Measurements from ENCODE around the gene TRIML1.

Gene TRIML1

DNA sequence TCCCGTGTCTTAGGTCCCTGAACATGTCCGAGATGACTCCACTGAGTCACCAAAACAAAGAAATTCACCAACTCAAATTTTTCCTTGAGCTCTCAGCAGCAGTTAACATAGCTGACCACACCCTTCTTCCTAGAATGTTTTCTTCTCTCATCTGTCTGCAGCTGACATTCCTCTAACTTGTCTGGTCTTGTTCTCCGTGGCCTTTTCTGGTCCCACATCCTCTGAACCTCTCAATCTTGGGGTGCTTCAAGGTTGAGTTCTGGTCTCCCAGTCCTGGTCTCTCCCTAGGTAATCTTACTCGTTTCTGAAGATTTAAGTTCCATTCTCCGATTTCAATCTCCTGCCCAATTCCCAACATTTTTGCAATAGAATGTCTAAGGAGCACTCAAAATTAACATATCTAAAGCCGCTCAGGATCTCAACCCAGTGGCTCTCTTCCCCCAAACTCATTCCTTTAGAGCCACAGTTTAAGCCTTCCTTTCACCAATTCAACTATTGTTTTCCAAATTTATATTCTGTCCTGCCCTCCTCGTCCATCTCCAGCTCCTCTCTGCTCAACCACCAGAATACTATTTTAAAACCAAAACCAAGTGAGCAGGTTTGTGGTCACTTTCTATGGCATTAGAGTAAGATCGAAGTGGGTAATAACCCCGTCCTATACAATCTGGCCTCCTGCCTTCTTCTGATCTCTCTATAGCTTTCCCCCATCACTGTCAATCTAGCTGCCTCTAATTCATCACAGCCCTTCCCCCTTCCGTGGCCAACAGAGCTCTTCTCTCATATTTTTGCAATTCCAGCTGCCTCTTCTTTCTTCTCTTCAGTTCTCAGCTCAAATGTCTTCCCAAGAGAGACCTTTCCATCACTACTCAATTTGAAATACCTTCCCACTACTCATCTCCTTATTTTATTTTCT lies 31.1 kb upstream of the TRIML1 start:
- no peak overlapping the region for H2BK15ac ChIP-seq (ENCODE audit: low read length)
- peaks cover 0 to 6% of the 10 kb centered on the region in 2 donors for H3K9me3 ChIP-seq (replicated peaks in 1 of 2; ENCODE audit: control insufficient read depth in 2 of 2, insufficient read depth in 1 of 2, low read depth in 1 of 2, low read length in 2 of 2)
- H2AFZ ChIP-seq (ENCODE audit: low read length), result no peak overlapping the region
- no peak overlapping the region for H4K91ac ChIP-seq (ENCODE audit: low read depth, low read length, poor library complexity)
- H3K9ac ChIP-seq (ENCODE audit: low read depth, low read length, poor library complexity), result no peak overlapping the region
- peaks cover 0 to 4% of the 10 kb centered on the region in 2 donors for H3K4me1 ChIP-seq (ENCODE audit: control insufficient read depth in 2 of 2, insufficient read depth in 1 of 2, low read depth in 1 of 2, low read length in 2 of 2)
- WGBS, 2 donors (ENCODE audit: extremely low coverage in 2 of 2, insufficient read length in 2 of 2, insufficient replicate concordance in 1 of 2), result no CpG with 5 or more reads among the region's 10 CpGs
- no peak for DNase-seq (ENCODE audit: low spot score)
- H3K27ac ChIP-seq (replicated peaks; ENCODE audit: low read length), result no peak overlapping the region
- H4K8ac ChIP-seq (ENCODE audit: low read depth, low read length), result no peak overlapping the region
- no peak overlapping the region for H3K4me2 ChIP-seq (ENCODE audit: insufficient read depth, low read length, poor library complexity, severe bottlenecking)
- H2BK120ac ChIP-seq (ENCODE audit: low read depth, low read length), result no peak overlapping the region
- H2BK5ac ChIP-seq (ENCODE audit: low read length), result no peak overlapping the region
- no peak overlapping the region for H3K4me3 ChIP-seq (ENCODE audit: low read length in 2 of 2)
- no peak overlapping the region for H3K18ac ChIP-seq (ENCODE audit: low read length)
- H3K23ac ChIP-seq (ENCODE audit: low read depth, low read length, poor library complexity), result no peak overlapping the region
- H3K27me3 ChIP-seq (ENCODE audit: control insufficient read depth in 3 of 3, insufficient read depth in 3 of 3, low read depth in 1 of 3, low read length in 3 of 3), result no peaks in the 10 kb centered on the region
- no peaks in the 10 kb centered on the region for H3K36me3 ChIP-seq (replicated peaks in 1 of 2; ENCODE audit: control insufficient read depth in 2 of 2, insufficient read depth in 2 of 2, low read length in 2 of 2)
- no peak overlapping the region for H3K14ac ChIP-seq (ENCODE audit: low read length)
- no peak overlapping the region for H2BK12ac ChIP-seq (ENCODE audit: low read length)
- H3K4ac ChIP-seq (ENCODE audit: low read length), result no peak overlapping the region
- H3K79me1 ChIP-seq (ENCODE audit: low read depth, low read length), result no peaks in the 10 kb centered on the region
- H2AK5ac ChIP-seq (ENCODE audit: low read depth, low read length), result no peak overlapping the region

GRCh38 chr4:188109157-188109755 lies 30.0 kb upstream of the TRIML1 start, which contains the start of gene TRIML2:
TSS of gene TRIML2 (minus strand) at chr4:188109603. CDS start at chr4:188105368, 4,235 bp downstream.
- no peak within 1 kb of the TSS for H3K4me3 ChIP-seq (ENCODE audit: low read length in 2 of 2)
- no peak within 1 kb of the TSS for H3K14ac ChIP-seq (ENCODE audit: low read length)
- no peak within 1 kb of the TSS for H4K91ac ChIP-seq (ENCODE audit: low read depth, low read length, poor library complexity)
- DNase-seq (ENCODE audit: low spot score), result no peak
- H2AFZ ChIP-seq (ENCODE audit: low read length), result no peak within 1 kb of the TSS
- H3K27me3 ChIP-seq (ENCODE audit: control insufficient read depth in 3 of 3, insufficient read depth in 3 of 3, low read depth in 1 of 3, low read length in 3 of 3), result no peaks in the 10 kb centered on the region
- H3K27ac ChIP-seq (replicated peaks; ENCODE audit: low read length), result no peak within 1 kb of the TSS
- no peak within 1 kb of the TSS for H4K8ac ChIP-seq (ENCODE audit: low read depth, low read length)
- H3K79me1 ChIP-seq (ENCODE audit: low read depth, low read length), result no peaks in the 10 kb centered on the region
- no peak within 1 kb of the TSS for H3K4me2 ChIP-seq (ENCODE audit: insufficient read depth, low read length, poor library complexity, severe bottlenecking)
- no CpG with 5 or more reads among the region's 11 CpGs for WGBS, 2 donors (ENCODE audit: extremely low coverage in 2 of 2, insufficient read length in 2 of 2, insufficient replicate concordance in 1 of 2)
- H3K18ac ChIP-seq (ENCODE audit: low read length), result no peak within 1 kb of the TSS
- no peak within 1 kb of the TSS for H2BK120ac ChIP-seq (ENCODE audit: low read depth, low read length)
- H3K9me3 ChIP-seq (replicated peaks in 1 of 2; ENCODE audit: control insufficient read depth in 2 of 2, insufficient read depth in 1 of 2, low read depth in 1 of 2, low read length in 2 of 2), result peaks cover 0 to 6% of the 10 kb centered on the region in 2 donors
- no peak within 1 kb of the TSS for H2BK12ac ChIP-seq (ENCODE audit: low read length)
- no peak within 1 kb of the TSS for H3K4ac ChIP-seq (ENCODE audit: low read length)
- H3K36me3 ChIP-seq (replicated peaks in 1 of 2; ENCODE audit: control insufficient read depth in 2 of 2, insufficient read depth in 2 of 2, low read length in 2 of 2), result no peaks in the 10 kb centered on the region
- H2BK15ac ChIP-seq (ENCODE audit: low read length), result no peak within 1 kb of the TSS
- no peak within 1 kb of the TSS for H3K23ac ChIP-seq (ENCODE audit: low read depth, low read length, poor library complexity)
- peaks cover 0 to 4% of the 10 kb centered on the region in 2 donors for H3K4me1 ChIP-seq (ENCODE audit: control insufficient read depth in 2 of 2, insufficient read depth in 1 of 2, low read depth in 1 of 2, low read length in 2 of 2)
- no peak within 1 kb of the TSS for H2BK5ac ChIP-seq (ENCODE audit: low read length)
- no peak within 1 kb of the TSS for H3K9ac ChIP-seq (ENCODE audit: low read depth, low read length, poor library complexity)
- no peak within 1 kb of the TSS for H2AK5ac ChIP-seq (ENCODE audit: low read depth, low read length)

DNA sequence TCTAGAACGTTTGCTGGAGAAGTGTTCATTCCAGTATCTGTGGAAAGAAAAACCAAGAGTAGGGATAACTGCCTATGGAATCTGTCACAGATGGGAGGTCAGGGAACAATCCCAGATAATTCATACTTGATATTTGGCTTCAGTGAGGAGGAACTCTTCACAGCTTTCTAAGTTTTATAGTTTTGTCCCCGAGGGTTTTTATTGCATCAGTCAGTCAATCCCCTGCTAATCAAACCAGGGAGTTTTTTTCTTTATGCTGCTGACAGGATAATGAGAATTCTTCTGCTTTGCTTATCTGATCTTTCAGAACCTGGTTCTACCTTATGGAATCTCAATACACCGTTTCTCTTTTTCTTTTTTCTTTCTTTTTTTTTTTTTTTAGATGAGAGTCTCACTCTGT lies 29.2 kb upstream of the TRIML1 start:
- Histone ChIP-seq H3K4ac (ENCODE audit: low read length) (no peak overlapping the region), H2AK5ac (ENCODE audit: low read depth, low read length) (no peak overlapping the region), H3K18ac (ENCODE audit: low read length) (no peak overlapping the region), H2BK15ac (ENCODE audit: low read length) (no peak overlapping the region), H3K36me3 (replicated peaks in 1 of 2; ENCODE audit: control insufficient read depth in 2 of 2, insufficient read depth in 2 of 2, low read length in 2 of 2) (no peaks in the 10 kb centered on the region), H4K91ac (ENCODE audit: low read depth, low read length, poor library complexity) (no peak overlapping the region), H3K4me3 (ENCODE audit: low read length in 2 of 2) (no peak overlapping the region), H2AFZ (ENCODE audit: low read length) (no peak overlapping the region), H3K79me1 (ENCODE audit: low read depth, low read length) (no peaks in the 10 kb centered on the region), H2BK5ac (ENCODE audit: low read length) (no peak overlapping the region), H3K9me3 (replicated peaks in 1 of 2; ENCODE audit: control insufficient read depth in 2 of 2, insufficient read depth in 1 of 2, low read depth in 1 of 2, low read length in 2 of 2) (peaks cover 0 to 6% of the 10 kb centered on the region in 2 donors), H3K4me2 (ENCODE audit: insufficient read depth, low read length, poor library complexity, severe bottlenecking) (no peak overlapping the region), H3K14ac (ENCODE audit: low read length) (no peak overlapping the region), H2BK120ac (ENCODE audit: low read depth, low read length) (no peak overlapping the region), H4K8ac (ENCODE audit: low read depth, low read length) (no peak overlapping the region), H3K4me1 (ENCODE audit: control insufficient read depth in 2 of 2, insufficient read depth in 1 of 2, low read depth in 1 of 2, low read length in 2 of 2) (peaks cover 0 to 4% of the 10 kb centered on the region in 2 donors), H3K27me3 (ENCODE audit: control insufficient read depth in 3 of 3, insufficient read depth in 3 of 3, low read depth in 1 of 3, low read length in 3 of 3) (no peaks in the 10 kb centered on the region), H2BK12ac (ENCODE audit: low read length) (no peak overlapping the region), H3K23ac (ENCODE audit: low read depth, low read length, poor library complexity) (no peak overlapping the region), H3K27ac (replicated peaks; ENCODE audit: low read length) (no peak overlapping the region), H3K9ac (ENCODE audit: low read depth, low read length, poor library complexity) (no peak overlapping the region)
- no peak for DNase-seq (ENCODE audit: low spot score)
- no CpG with 5 or more reads among the region's 3 CpGs for WGBS, 2 donors (ENCODE audit: extremely low coverage in 2 of 2, insufficient read length in 2 of 2, insufficient replicate concordance in 1 of 2)
